Caki2 (cell line): Measurements from ENCODE around the gene NCS1. TPM values are rescaled to one million over a fixed set of nuclear protein-coding genes. Genes with fewer than 3 reads are reported as not detected.
A peak's percentile ranks its signal among the peaks of the same experiment; 100 is the strongest.

Experiments used
- DNase-seq: peaks from one replicate; pipeline ENCODE4 v3.0.0-alpha.2; 2015; ENCODE audit warnings: low read depth
- in situ Hi-C: cut with HindIII; loops from 2 replicates; pipeline ENCODE4 v1.10.0; 2016; ENCODE audit warnings: low sequenced_read_pairs, low pct_unique_long_range_greater_than_20kb, mixed read lengths
- total RNA-seq: library from RNA; depleted of rRNA; stranded (reverse); fragments of >200 nt; shearing (Covaris generic); gene quantifications from 2 replicates; pipeline ENCODE4 v1.2.3, GENCODE V29; 2014; ENCODE audit warnings: low replicate concordance

Gene NCS1
- total RNA-seq, 1 experiment from 2014 or later, result 45.7 TPM

DNA sequence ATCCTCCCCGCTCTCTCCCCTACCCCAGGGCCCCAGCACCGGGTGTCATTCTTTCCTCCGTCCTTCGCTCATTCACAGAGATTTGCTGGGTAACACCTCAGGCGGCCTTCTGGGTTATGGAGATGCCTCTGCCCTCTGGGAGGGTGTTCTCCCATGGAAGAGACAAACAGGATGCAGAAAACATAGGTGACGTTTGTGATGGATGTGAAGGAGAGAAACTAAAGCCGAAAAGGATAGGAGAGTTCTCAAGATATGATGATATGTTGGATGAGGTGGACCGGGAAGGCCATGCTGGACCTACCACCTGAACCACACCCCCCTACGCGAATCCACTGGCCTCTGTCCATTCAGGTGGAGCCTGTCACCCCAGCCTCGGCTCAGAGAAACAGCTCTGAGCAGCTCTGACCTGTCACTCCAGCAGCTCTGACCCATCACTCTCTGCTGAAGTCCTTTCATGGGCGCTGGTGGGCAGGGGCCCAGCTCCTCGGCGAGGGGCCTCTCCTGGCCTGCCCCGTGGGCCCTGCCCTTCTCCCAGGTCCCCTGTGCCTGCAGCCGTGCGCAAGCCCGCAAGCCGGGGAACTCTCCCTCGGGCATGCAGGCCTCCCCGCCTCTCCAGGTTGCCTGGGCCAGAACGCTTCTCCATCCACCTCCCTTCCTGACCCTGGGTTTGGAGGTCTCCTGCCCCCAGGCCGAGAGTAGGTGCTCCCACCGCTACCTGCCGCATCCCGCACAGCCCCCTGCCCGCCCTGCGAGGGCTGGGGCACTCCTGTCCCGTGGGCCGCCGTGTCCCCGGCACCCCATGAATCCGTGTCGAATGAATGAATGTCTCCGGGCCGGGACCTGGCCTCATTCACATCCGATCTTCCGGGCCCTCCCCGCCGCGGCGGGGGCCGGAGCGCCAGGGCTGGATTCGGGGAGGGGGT is 717 bp upstream of the NCS1 start:
- in situ Hi-C loops, result no loop called here
- no peak for DNase-seq

DNA sequence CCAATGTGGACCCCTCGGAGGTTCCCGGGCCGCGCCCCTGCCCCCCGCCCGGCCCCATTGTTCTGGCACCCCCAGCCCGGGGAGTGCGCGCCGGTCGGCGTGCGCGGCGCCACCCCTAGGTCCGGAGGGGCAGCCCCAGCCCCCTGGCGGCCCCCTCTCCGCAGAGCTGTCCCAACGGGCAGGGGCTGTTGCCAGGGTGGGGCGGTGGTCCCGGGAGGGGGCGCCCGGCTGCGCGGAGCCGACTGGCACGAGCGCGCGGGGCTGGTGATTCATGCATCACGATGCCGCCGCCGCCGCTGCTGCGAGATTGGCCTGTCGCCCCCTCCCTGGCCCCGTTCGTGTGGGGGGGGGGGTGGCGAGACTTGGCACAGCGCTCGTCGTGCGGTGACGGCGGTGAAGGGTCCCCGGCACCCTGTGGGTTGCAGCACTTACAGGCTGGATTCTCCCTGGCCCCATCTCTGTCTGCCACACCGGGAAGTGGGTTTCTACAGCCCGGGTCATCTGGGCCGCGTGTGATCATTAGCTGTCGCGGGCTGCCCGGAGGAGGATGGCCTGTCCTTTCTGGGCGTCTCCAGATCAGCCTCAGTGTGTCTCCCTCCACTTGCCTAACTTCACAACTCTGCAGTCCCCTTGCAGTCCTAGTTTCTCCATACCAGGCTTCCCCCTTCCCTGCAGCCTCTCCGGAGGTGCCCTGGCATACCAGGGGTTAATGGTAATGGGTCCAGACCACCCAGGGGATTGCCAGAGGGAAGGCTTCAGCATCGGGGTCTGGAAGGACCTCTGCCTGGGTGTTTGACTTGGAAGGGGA is 858 bp downstream of the NCS1 start:
- DNase-seq, result peak; percentile 35
- in situ Hi-C loops, result no loop called here

DNA sequence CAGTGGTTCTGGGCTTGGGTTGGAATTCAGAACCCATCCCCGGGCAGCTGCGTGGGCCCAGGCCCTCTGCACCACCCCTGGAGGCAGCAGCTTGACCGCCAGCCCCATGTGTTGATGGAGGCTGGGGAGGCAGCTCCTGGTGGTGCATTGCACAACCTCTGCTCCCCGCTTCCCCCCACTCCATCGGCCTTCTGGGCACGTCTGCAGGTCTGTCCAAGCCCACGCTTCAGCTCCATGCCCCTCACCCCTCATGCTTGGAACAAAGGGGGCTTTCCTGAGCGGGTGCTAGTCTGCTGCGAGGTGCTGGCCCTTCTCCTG is 1.4 kb downstream of the NCS1 start:
- DNase-seq, result no peak
- in situ Hi-C loops, result no loop called here

DNA sequence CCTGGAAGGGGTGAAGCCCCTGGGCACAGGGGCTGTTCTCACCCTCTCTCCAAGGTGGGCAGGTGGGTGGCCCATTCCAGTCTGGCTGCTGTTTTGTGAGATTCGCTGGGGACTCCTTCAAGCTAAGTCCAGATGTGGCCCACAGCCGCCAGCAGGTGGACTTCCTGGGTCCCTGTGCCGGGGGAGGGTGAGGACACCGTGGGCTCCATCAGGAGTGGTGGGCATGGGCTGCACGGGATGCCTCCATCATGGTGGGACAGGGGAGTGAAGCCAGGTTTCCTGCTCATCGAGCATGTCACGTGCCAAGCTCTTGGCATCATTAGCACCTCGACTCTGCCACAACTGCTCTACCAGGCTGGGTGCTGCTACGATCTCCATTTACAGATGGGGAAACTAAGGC is 1.8 kb downstream of the NCS1 start:
- no peak for DNase-seq
- in situ Hi-C loops, result no loop called here

GRCh38 chr9:130174920-130175321 is 2.7 kb downstream of the NCS1 start:
- no peak for DNase-seq
- in situ Hi-C loops, result no loop called here

DNA sequence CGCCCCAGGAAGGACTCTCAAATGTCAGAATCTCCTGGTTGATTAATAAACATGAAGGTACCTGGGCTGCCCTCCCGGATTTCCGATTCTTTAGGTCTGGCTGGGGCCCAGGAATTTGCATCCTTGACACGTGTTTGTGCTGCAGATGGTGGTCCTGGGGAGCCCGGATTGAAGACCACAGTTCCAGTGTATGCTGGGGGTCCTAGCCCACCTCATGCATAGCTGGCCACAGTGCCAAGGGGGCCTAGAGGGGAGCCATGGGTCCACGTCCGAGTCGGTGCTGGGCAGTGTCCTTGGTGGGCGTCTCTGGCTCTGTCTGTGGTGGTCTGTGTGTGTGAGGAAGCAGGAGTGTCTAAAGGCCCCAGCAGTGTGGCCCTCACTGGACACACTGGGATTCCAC is 3.2 kb downstream of the NCS1 start:
- in situ Hi-C loops, result no loop called here
- no peak for DNase-seq

- no peak for DNase-seq
- in situ Hi-C loops, result no loop called here
These were observed 4.6 kb downstream of the NCS1 start for GRCh38 chr9:130176760-130177159.

DNA sequence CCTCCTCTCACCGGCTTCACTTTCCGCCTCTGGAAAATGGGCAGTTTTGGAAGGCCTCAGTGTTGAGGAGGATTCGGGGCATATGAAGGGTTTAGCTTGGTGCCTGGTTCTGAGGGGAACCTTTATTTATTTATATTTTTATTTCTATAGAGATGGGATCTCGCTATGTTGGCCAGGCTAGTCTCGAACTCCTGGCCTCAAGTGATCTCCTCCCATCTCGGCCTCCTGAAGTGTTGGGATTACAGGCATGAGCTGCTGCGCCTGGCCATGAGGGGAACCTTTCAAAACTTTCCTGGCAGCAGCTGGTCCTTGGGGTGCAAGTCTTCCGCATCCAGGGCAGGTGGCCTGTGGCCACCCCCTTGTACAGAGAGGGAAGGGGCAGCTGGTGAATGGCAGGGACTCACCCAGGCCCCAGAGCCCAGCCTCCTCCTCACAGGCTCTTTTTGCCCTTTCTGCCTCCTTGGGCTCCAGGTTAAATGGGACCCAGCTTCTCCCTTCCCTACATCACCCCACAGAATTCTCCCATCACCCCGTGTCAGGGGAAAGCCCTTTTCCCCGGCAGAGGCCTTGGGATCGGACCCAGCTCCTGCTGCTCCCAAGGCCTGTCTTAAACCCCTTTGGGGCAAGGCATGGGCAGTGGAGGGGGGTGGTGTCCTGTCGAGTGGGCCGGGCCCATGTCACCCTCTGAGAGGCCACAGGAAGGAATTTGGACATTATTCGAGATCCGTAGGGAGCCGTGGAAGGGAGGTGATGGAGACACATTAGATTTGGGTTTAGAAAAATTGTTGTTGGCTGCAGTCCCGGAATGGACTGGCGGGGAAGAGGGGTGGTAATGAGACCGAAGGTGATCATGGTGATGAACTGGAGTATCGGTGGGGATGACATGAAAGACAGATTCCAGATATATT is 5.9 kb downstream of the NCS1 start:
- no peak for DNase-seq
- in situ Hi-C loops, result no loop called here

- in situ Hi-C loops, result no loop called here
- no peak for DNase-seq
These were observed 7.2 kb downstream of the NCS1 start for GRCh38 chr9:130179331-130179907.

DNA sequence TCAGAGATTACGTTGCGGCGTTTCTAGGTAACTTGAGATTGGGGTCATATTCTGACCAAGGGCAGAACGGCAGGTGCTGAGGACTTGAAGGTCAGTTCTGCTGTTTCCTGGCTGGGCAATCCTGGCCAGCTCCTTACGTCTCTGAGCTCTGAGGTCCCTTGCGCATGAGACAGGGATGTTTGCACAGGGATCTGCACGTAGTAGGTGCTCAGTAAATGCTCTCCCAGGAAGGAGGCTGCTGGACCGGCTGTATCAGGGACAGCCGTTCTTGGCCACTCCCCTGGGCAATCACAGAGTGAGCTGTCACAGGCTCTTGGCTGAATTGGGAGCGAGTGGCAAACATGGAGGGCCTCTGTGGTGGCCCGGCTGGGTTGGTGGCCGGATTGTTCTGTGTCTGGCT is 8.3 kb downstream of the NCS1 start:
- no peak for DNase-seq
- in situ Hi-C loops, result no loop called here

- in situ Hi-C loops, result no loop called here
- DNase-seq, result no peak
These were observed 9.6 kb downstream of the NCS1 start for GRCh38 chr9:130181678-130182380.

- no peak for DNase-seq
- in situ Hi-C loops, result no loop called here
These were observed 10.2 kb downstream of the NCS1 start for GRCh38 chr9:130182381-130182909.

- DNase-seq, result peak; percentile 72
These were observed 11.0 kb downstream of the NCS1 start for GRCh38 chr9:130183133-130183762.

DNA sequence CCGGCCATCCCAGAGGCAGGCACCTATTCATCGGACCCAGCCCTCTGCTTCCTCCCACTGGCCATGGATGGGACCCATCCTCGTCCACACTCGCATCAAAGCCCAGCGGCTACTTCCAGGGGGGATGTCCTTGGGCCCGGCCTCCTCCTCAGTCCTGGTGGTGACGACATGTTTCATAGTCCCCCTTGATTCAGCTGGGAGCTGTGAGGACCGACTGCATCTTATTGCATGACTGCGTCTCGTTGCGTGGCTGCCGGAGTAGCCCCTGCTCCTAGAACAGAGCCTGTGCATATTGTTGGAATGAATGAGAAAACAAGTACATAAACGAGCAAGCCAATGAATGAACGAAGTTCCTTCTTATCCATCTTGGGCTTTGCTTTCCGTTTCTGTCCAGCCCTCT is 12.8 kb downstream of the NCS1 start:
- no peak for DNase-seq
- in situ Hi-C loops, result no loop called here

More at GRCh38 chr9:130183133-130183762, 11.0 kb downstream of the NCS1 start:
- in situ Hi-C loops, result no loop called here

DNA sequence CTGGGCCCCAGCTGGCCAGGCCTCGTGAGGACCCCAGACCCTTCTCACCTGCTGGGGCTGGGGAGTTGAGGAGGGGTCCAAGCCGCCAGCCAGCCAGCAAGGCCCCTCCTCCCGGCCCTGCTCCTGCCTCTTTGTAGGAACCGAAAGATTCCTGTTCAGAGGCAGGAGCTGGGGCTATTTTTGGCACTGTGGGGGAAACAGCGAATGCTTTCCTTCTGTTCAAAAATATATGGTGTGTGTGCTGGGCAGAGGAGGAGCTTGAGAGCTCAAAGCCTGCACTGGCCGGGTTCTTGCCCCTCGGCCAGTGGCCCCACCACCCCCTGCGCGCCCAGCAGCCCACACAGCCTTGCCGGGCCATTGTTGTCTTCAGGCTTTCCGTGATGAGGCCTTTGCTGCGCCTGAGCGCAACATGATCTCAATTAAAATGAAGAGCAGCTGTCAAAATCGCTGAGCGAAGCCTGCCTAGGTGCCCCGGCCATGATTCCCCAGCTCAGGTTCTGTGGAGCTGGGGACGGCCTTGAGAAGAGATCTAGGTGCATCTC is 13.4 kb downstream of the NCS1 start:
- in situ Hi-C loops, result no loop called here

GRCh38 chr9:130186051-130186450 is 13.8 kb downstream of the NCS1 start:
- in situ Hi-C loops, result no loop called here
- DNase-seq, result no peak

More for the DNA sequence above, 13.4 kb downstream of the NCS1 start:
- DNase-seq, result no peak
